Measurements from ENCODE around the gene RSPH6A.

- TF ChIP-seq POLR2AphosphoS5 (IDR thresholded peaks at IDR 0.05; ENCODE audit: low read length) (no peak), CBX3 (IDR thresholded peaks at IDR 0.05; ENCODE audit: borderline replicate concordance, low read depth) (no peak), EZH2 (IDR thresholded peaks at IDR 0.05; ENCODE audit: borderline replicate concordance, control insufficient read depth, low read depth, low read length) (no peak), ZBTB33 (IDR thresholded peaks at IDR 0.05) (no peak), SIN3A (IDR thresholded peaks at IDR 0.05; ENCODE audit: low read depth, low read length) (no peak), CTCF (IDR thresholded peaks at IDR 0.05 in 2 of 3, conservative IDR thresholded peaks at IDR 0.05 in 1 of 3; ENCODE audit: control insufficient read depth in 2 of 3, extremely low read depth in 1 of 3, insufficient read depth in 1 of 3, low read depth in 3 of 3, low read length in 3 of 3) (no peak), POLR2A (IDR thresholded peaks at IDR 0.05; ENCODE audit: low read depth, low read length) (no peak), HDGF (IDR thresholded peaks at IDR 0.05) (no peak), TCF7 (IDR thresholded peaks at IDR 0.05; ENCODE audit: borderline replicate concordance) (no peak), CHD2 (IDR thresholded peaks at IDR 0.05; ENCODE audit: borderline replicate concordance, low read depth, low read length) (no peak)
- TF ChIP-seq, protein P1, sequence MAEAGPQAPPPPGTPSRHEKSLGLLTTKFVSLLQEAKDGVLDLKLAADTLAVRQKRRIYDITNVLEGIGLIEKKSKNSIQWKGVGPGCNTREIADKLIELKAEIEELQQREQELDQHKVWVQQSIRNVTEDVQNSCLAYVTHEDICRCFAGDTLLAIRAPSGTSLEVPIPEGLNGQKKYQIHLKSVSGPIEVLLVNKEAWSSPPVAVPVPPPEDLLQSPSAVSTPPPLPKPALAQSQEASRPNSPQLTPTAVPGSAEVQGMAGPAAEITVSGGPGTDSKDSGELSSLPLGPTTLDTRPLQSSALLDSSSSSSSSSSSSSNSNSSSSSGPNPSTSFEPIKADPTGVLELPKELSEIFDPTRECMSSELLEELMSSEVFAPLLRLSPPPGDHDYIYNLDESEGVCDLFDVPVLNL (IDR thresholded peaks at IDR 0.05; ENCODE audit: low read depth, low read length) = no peak
Observed at GRCh38 chr19:45763691-45764294, 51.3 kb downstream of the RSPH6A start.
